GM19025 (cell line): ENCODE results near the gene B4GALT1.

ENCODE experiments used
- ATAC-seq: cut with Tn5 transposase; IDR thresholded peaks from one replicate; pipeline ENCODE4 v1.9.1; 2021; ENCODE audit warnings: mild to moderate bottlenecking, low read depth, moderate library complexity; ENCODE audit not compliant: unreplicated experiment

B4GALT1 gene

GRCh38 chr9:33167084-33167971 is at the start of gene B4GALT1:
TSS of gene B4GALT1 (minus strand) at chr9:33167336. CDS start at chr9:33167169, 167 bp downstream.
- ATAC-seq, result peak; percentile 58

GRCh38 chr9:33211695-33212393 is 44.7 kb upstream of the B4GALT1 start:
- no peak for ATAC-seq

- no peak for ATAC-seq
Observed at GRCh38 chr9:33210006-33210715, 43.0 kb upstream of the B4GALT1 start.

- no peak for ATAC-seq
Observed at GRCh38 chr9:33209394-33209793, 42.3 kb upstream of the B4GALT1 start.

- ATAC-seq, result peak; percentile 99
Observed at GRCh38 chr9:33202552-33203201, 35.5 kb upstream of the B4GALT1 start.

GRCh38 chr9:33202018-33202417 is 34.9 kb upstream of the B4GALT1 start:
- peak; percentile 36 for ATAC-seq

- no peak for ATAC-seq
Observed at GRCh38 chr9:33198165-33198564, 31.0 kb upstream of the B4GALT1 start.

- ATAC-seq, result no peak
Observed at GRCh38 chr9:33197279-33198152, 30.4 kb upstream of the B4GALT1 start.

- no peak for ATAC-seq
Observed at GRCh38 chr9:33196736-33197135, 29.6 kb upstream of the B4GALT1 start.

- ATAC-seq, result no peak
Observed at GRCh38 chr9:33193818-33194217, 26.7 kb upstream of the B4GALT1 start.

GRCh38 chr9:33192493-33193255 is 25.5 kb upstream of the B4GALT1 start:
- no peak for ATAC-seq

- ATAC-seq, result no peak
Observed at GRCh38 chr9:33190021-33190705, 23.0 kb upstream of the B4GALT1 start.

GRCh38 chr9:33189331-33189791 is 22.2 kb upstream of the B4GALT1 start:
- no peak for ATAC-seq

GRCh38 chr9:33188711-33189110 is 21.6 kb upstream of the B4GALT1 start:
- no peak for ATAC-seq

- ATAC-seq, result no peak
Observed at GRCh38 chr9:33187519-33188218, 20.5 kb upstream of the B4GALT1 start.

- ATAC-seq, result no peak
Observed at GRCh38 chr9:33186457-33187168, 19.5 kb upstream of the B4GALT1 start.

- ATAC-seq, result no peak
Observed at GRCh38 chr9:33185858-33186257, 18.7 kb upstream of the B4GALT1 start.
